ENCODE data around the gene HMGB3. TPM values are rescaled to one million over a fixed set of nuclear protein-coding genes. Genes with fewer than 3 reads are reported as not detected.

Gene HMGB3
- total and polyA plus RNA-seq, 2 experiments from 2014 or later = 22.2 to 55.1 TPM

- Histone ChIP-seq H3K79me2 (peaks cover 15% of the 10 kb centered on the region), H3K9me2 (replicated peaks; ENCODE audit: insufficient read depth) (no peaks in the 10 kb centered on the region), H3K36me3 (replicated peaks; ENCODE audit: insufficient read depth, low read depth) (no peaks in the 10 kb centered on the region), H2AFZ (no peak overlapping the region), H3K27me3 (no peaks in the 10 kb centered on the region), H3K27ac (no peak overlapping the region), H3K4me2 (no peak overlapping the region), H3K9me3 (ENCODE audit: low read depth) (no peaks in the 10 kb centered on the region), H4K20me1 (ENCODE audit: insufficient read depth, poor library complexity, severe bottlenecking) (no peaks in the 10 kb centered on the region), H3K4me1 (ENCODE audit: insufficient read depth) (no peaks in the 10 kb centered on the region), H3K4me3 (no peak overlapping the region)
- DNase-seq (ENCODE audit: low spot score) = no peak
- TF ChIP-seq CTCF (IDR thresholded peaks at IDR 0.05; ENCODE audit: poor library complexity) (no peak), EZH2phosphoT487 (IDR thresholded peaks at IDR 0.05; ENCODE audit: low read depth, severe bottlenecking, unreplicated experiment) (no peak), EZH2 (IDR thresholded peaks at IDR 0.05; ENCODE audit: borderline replicate concordance) (no peak)
- WGBS (ENCODE audit: low lambda C conversion rate, missing lambda C conversion rate) = 78% methylated on average over 2 of the region's 2 CpGs
These were observed 6.3 kb downstream of the HMGB3 start for GRCh38 chrX:150989420-150989819.

- H3K4me3 ChIP-seq = no peak overlapping the region
- no peak overlapping the region for H3K27ac ChIP-seq
- no peaks in the 10 kb centered on the region for H3K9me2 ChIP-seq (replicated peaks; ENCODE audit: insufficient read depth)
- DNase-seq (ENCODE audit: low spot score) = no peak
- H3K79me2 ChIP-seq = peaks cover 2% of the 10 kb centered on the region
- WGBS (ENCODE audit: low lambda C conversion rate, missing lambda C conversion rate) = 51% methylated on average over 5 of the region's 5 CpGs
- no peaks in the 10 kb centered on the region for H3K36me3 ChIP-seq (replicated peaks; ENCODE audit: insufficient read depth, low read depth)
- no peak for TF ChIP-seq CTCF (IDR thresholded peaks at IDR 0.05; ENCODE audit: poor library complexity)
- TF ChIP-seq EZH2phosphoT487 (IDR thresholded peaks at IDR 0.05; ENCODE audit: low read depth, severe bottlenecking, unreplicated experiment) = no peak
- no peak for TF ChIP-seq EZH2 (IDR thresholded peaks at IDR 0.05; ENCODE audit: borderline replicate concordance)
- no peak overlapping the region for H2AFZ ChIP-seq
- H4K20me1 ChIP-seq (ENCODE audit: insufficient read depth, poor library complexity, severe bottlenecking) = no peaks in the 10 kb centered on the region
- H3K4me1 ChIP-seq (ENCODE audit: insufficient read depth) = no peaks in the 10 kb centered on the region
- no peak overlapping the region for H3K4me2 ChIP-seq
- no peaks in the 10 kb centered on the region for H3K9me3 ChIP-seq (ENCODE audit: low read depth)
- H3K27me3 ChIP-seq = no peaks in the 10 kb centered on the region
These were observed 7.8 kb downstream of the HMGB3 start for GRCh38 chrX:150990910-150991309.

- 69% methylated on average over 5 of the region's 5 CpGs for WGBS (ENCODE audit: low lambda C conversion rate, missing lambda C conversion rate)
- H3K4me1 ChIP-seq (ENCODE audit: insufficient read depth) = no peaks in the 10 kb centered on the region
- no peaks in the 10 kb centered on the region for H3K79me2 ChIP-seq
- no peaks in the 10 kb centered on the region for H3K9me2 ChIP-seq (replicated peaks; ENCODE audit: insufficient read depth)
- H3K9me3 ChIP-seq (ENCODE audit: low read depth) = no peaks in the 10 kb centered on the region
- no peak overlapping the region for H2AFZ ChIP-seq
- no peak for DNase-seq (ENCODE audit: low spot score)
- no peak overlapping the region for H3K4me2 ChIP-seq
- H3K4me3 ChIP-seq = no peak overlapping the region
- H3K36me3 ChIP-seq (replicated peaks; ENCODE audit: insufficient read depth, low read depth) = no peaks in the 10 kb centered on the region
- no peaks in the 10 kb centered on the region for H3K27me3 ChIP-seq
- TF ChIP-seq CTCF (IDR thresholded peaks at IDR 0.05; ENCODE audit: poor library complexity) = no peak
- TF ChIP-seq EZH2 (IDR thresholded peaks at IDR 0.05; ENCODE audit: borderline replicate concordance) = no peak
- no peak for TF ChIP-seq EZH2phosphoT487 (IDR thresholded peaks at IDR 0.05; ENCODE audit: low read depth, severe bottlenecking, unreplicated experiment)
- no peaks in the 10 kb centered on the region for H4K20me1 ChIP-seq (ENCODE audit: insufficient read depth, poor library complexity, severe bottlenecking)
- H3K27ac ChIP-seq = no peak overlapping the region
These were observed 17.8 kb downstream of the HMGB3 start for GRCh38 chrX:151000861-151001331.

- WGBS (ENCODE audit: low lambda C conversion rate, missing lambda C conversion rate) = 79% methylated on average over 1 of the region's 1 CpG
- Histone ChIP-seq H3K4me1 (ENCODE audit: insufficient read depth) (no peaks in the 10 kb centered on the region), H3K27ac (no peak overlapping the region), H3K36me3 (replicated peaks; ENCODE audit: insufficient read depth, low read depth) (no peaks in the 10 kb centered on the region), H3K79me2 (no peaks in the 10 kb centered on the region), H3K9me2 (replicated peaks; ENCODE audit: insufficient read depth) (no peaks in the 10 kb centered on the region), H2AFZ (no peak overlapping the region), H3K4me2 (no peak overlapping the region), H3K27me3 (no peaks in the 10 kb centered on the region), H3K4me3 (no peak overlapping the region), H3K9me3 (ENCODE audit: low read depth) (no peaks in the 10 kb centered on the region), H4K20me1 (ENCODE audit: insufficient read depth, poor library complexity, severe bottlenecking) (no peaks in the 10 kb centered on the region)
- TF ChIP-seq EZH2 (IDR thresholded peaks at IDR 0.05; ENCODE audit: borderline replicate concordance) = no peak
- TF ChIP-seq CTCF (IDR thresholded peaks at IDR 0.05; ENCODE audit: poor library complexity) = no peak
- TF ChIP-seq EZH2phosphoT487 (IDR thresholded peaks at IDR 0.05; ENCODE audit: low read depth, severe bottlenecking, unreplicated experiment) = no peak
- no peak for DNase-seq (ENCODE audit: low spot score)
These were observed 20.9 kb downstream of the HMGB3 start for GRCh38 chrX:151004085-151004484.

All from hepatocyte (in vitro differentiated cells).